Measurements from ENCODE around the gene UTP20. TPM values are rescaled to one million over a fixed set of nuclear protein-coding genes. Genes with fewer than 3 reads are reported as not detected.

The UTP20 gene
- total RNA-seq, 1 experiment from 2014 or later: 42.2 TPM

GRCh38 chr12:101238306-101238705 is 41.6 kb upstream of the UTP20 start:
- DNase-seq: no peak
- TF ChIP-seq, protein P1, sequence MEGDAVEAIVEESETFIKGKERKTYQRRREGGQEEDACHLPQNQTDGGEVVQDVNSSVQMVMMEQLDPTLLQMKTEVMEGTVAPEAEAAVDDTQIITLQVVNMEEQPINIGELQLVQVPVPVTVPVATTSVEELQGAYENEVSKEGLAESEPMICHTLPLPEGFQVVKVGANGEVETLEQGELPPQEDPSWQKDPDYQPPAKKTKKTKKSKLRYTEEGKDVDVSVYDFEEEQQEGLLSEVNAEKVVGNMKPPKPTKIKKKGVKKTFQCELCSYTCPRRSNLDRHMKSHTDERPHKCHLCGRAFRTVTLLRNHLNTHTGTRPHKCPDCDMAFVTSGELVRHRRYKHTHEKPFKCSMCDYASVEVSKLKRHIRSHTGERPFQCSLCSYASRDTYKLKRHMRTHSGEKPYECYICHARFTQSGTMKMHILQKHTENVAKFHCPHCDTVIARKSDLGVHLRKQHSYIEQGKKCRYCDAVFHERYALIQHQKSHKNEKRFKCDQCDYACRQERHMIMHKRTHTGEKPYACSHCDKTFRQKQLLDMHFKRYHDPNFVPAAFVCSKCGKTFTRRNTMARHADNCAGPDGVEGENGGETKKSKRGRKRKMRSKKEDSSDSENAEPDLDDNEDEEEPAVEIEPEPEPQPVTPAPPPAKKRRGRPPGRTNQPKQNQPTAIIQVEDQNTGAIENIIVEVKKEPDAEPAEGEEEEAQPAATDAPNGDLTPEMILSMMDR (IDR thresholded peaks at IDR 0.05; ENCODE audit: unreplicated experiment): no peak
- no TSS peak for BruUV-seq (replicated peaks)
- Mint-ChIP-seq H3K4me1 (ENCODE audit: low read depth, unreplicated experiment) (no peaks in the 10 kb centered on the region), H3K27me3 (ENCODE audit: unreplicated experiment) (no peaks in the 10 kb centered on the region), H3K36me3 (ENCODE audit: insufficient read depth, unreplicated experiment) (no peaks in the 10 kb centered on the region), H3K9me3 (ENCODE audit: low read depth, unreplicated experiment) (no peaks in the 10 kb centered on the region), H3K27ac (ENCODE audit: unreplicated experiment) (no peak overlapping the region), H3K4me3 (ENCODE audit: low read depth, unreplicated experiment) (no peak overlapping the region)
- CTCF ChIA-PET: no interaction called here
- intact Hi-C loops (cut with micrococcal nuclease; ENCODE audit: unreplicated experiment): no loop called here

- Mint-ChIP-seq H3K4me1 (ENCODE audit: low read depth, unreplicated experiment) (no peaks in the 10 kb centered on the region), H3K4me3 (ENCODE audit: low read depth, unreplicated experiment) (no peak overlapping the region), H3K36me3 (ENCODE audit: insufficient read depth, unreplicated experiment) (no peaks in the 10 kb centered on the region), H3K9me3 (ENCODE audit: low read depth, unreplicated experiment) (no peaks in the 10 kb centered on the region), H3K27ac (ENCODE audit: unreplicated experiment) (no peak overlapping the region), H3K27me3 (ENCODE audit: unreplicated experiment) (no peaks in the 10 kb centered on the region)
- BruUV-seq (replicated peaks): no TSS peak
- CTCF ChIA-PET: no interaction called here
- DNase-seq: no peak
- intact Hi-C loops (cut with micrococcal nuclease; ENCODE audit: unreplicated experiment): no loop called here
- TF ChIP-seq, protein P1 (IDR thresholded peaks at IDR 0.05; ENCODE audit: unreplicated experiment): no peak
Observed at GRCh38 chr12:101238800-101239329, 41.0 kb upstream of the UTP20 start.

DNA sequence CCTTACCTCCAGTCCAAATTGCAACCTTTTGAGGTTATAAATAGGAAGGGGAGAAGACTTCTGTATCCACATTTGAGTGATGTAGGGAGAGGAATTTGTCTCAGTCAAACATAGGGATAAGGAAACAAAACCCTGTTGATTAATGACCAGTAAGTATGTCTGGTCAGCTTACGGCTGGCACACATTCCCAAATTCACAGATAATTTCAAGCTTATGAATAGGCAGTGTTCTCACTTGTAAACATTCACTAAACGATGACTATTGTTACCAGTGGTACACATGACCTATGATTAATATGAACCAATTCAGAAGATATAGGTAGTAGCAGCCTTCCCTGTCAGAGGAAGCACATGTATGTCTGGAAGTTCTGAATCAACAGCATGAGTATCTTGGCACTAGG is 36.8 kb upstream of the UTP20 start:
- no TSS peak for BruUV-seq (replicated peaks)
- Mint-ChIP-seq H3K27ac (ENCODE audit: unreplicated experiment) (no peak overlapping the region), H3K4me1 (ENCODE audit: low read depth, unreplicated experiment) (no peaks in the 10 kb centered on the region), H3K27me3 (ENCODE audit: unreplicated experiment) (no peaks in the 10 kb centered on the region), H3K4me3 (ENCODE audit: low read depth, unreplicated experiment) (no peak overlapping the region), H3K36me3 (ENCODE audit: insufficient read depth, unreplicated experiment) (no peaks in the 10 kb centered on the region), H3K9me3 (ENCODE audit: low read depth, unreplicated experiment) (no peaks in the 10 kb centered on the region)
- TF ChIP-seq, protein P1 (IDR thresholded peaks at IDR 0.05; ENCODE audit: unreplicated experiment): no peak
- intact Hi-C loops (cut with micrococcal nuclease; ENCODE audit: unreplicated experiment): no loop called here
- no peak for DNase-seq
- CTCF ChIA-PET: interaction anchor here (0.5 to 1.0 kb wide), 2 partner anchors 24 to 36 kb away, joined by 3 to 4 read pairs; no protein-coding TSS in a partner anchor

DNA sequence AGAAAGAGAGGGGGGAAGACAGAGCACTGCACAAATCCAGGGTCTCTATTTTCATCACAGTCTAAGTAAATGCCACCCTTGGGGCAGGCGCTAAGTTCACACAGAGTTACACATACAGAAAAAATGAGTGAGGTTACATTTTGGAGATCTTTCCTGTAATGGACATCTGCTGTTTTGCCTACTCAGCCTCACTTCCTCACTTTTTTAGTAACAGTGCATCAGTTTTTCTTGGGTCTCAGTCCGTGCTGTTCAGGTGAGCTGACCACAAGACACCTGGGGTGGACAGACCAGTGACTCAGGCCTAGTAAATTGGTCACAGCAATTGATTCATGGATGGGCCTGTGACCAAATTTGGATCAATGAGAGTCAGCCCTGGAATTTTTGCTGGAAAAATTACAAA is 36.3 kb upstream of the UTP20 start:
- Mint-ChIP-seq H3K4me3 (ENCODE audit: low read depth, unreplicated experiment) (no peak overlapping the region), H3K9me3 (ENCODE audit: low read depth, unreplicated experiment) (no peaks in the 10 kb centered on the region), H3K27ac (ENCODE audit: unreplicated experiment) (no peak overlapping the region), H3K4me1 (ENCODE audit: low read depth, unreplicated experiment) (no peaks in the 10 kb centered on the region), H3K36me3 (ENCODE audit: insufficient read depth, unreplicated experiment) (no peaks in the 10 kb centered on the region), H3K27me3 (ENCODE audit: unreplicated experiment) (no peaks in the 10 kb centered on the region)
- no peak for DNase-seq
- no TSS peak for BruUV-seq (replicated peaks)
- CTCF ChIA-PET: interaction anchor here (1.0 to 1.5 kb wide), 2 partner anchors 10 to 23 kb away, joined by 3 to 4 read pairs; no protein-coding TSS in a partner anchor
- intact Hi-C loops (cut with micrococcal nuclease; ENCODE audit: unreplicated experiment): no loop called here
- TF ChIP-seq, protein P1 (IDR thresholded peaks at IDR 0.05; ENCODE audit: unreplicated experiment): no peak

All from Calu3 (cell line).